SU-DHL-6 (cell line): ENCODE data around the gene SDCCAG8.

ENCODE experiments used
- H2AFZ ChIP-seq: fragments of 200-600 bp; sonication (generic); 2 replicates; pipeline ENCODE4 v1.6.1; 2014; ENCODE audit warnings: low read depth, mild to moderate bottlenecking, moderate library complexity, mixed read lengths, antibody characterized with exemption, low read length; ENCODE audit not compliant: severe bottlenecking
- H3F3A ChIP-seq: fragments of 200-600 bp; shearing (Covaris generic); 2 replicates; pipeline ENCODE4 v1.6.0; 2016; ENCODE audit warnings: antibody characterized with exemption, mild to moderate bottlenecking; ENCODE audit not compliant: insufficient read depth
- H3K27ac ChIP-seq: fragments of 200-600 bp; sonication (generic); 2 replicates; pipeline ENCODE4 v1.5.1; 2016; ENCODE audit warnings: low read depth, mild to moderate bottlenecking, low read length, moderate library complexity, mixed read lengths
- H3K27me3 ChIP-seq: fragments of 200-600 bp; sonication (generic), shearing (Covaris generic); 2 replicates; pipeline ENCODE4 v1.6.0; 2014; ENCODE audit warnings: mild to moderate bottlenecking, low read length
- H3K36me3 ChIP-seq: fragments of 200-600 bp; sonication (generic); 2 replicates; pipeline ENCODE4 v1.6.1; 2014; ENCODE audit warnings: mild to moderate bottlenecking, low read length, mixed read lengths
- H3K4me2 ChIP-seq: fragments of 300-600, 200-600 bp; shearing (Covaris generic), sonication (generic); 2 replicates; pipeline ENCODE4 v1.6.0; 2014; ENCODE audit warnings: low read length, low read depth, mild to moderate bottlenecking; ENCODE audit not compliant: poor library complexity, severe bottlenecking
- H3K4me3 ChIP-seq: fragments of 200-600 bp; sonication (generic); 2 replicates; pipeline ENCODE4 v1.5.1; 2014; ENCODE audit warnings: antibody characterized with exemption, low read length, mild to moderate bottlenecking, mixed read lengths; ENCODE audit not compliant: insufficient read depth, poor library complexity, severe bottlenecking
- H3K79me2 ChIP-seq: fragments of 200-600 bp; sonication (generic); 2 replicates; pipeline ENCODE4 v1.6.1; 2014; ENCODE audit warnings: mild to moderate bottlenecking, low read length, moderate library complexity; ENCODE audit not compliant: insufficient read depth
- H3K9ac ChIP-seq: fragments of 200-600 bp; sonication (generic); 2 replicates; pipeline ENCODE4 v1.7.0; 2014; ENCODE audit warnings: mild to moderate bottlenecking, low read length
- H3K9me2 ChIP-seq: fragments of 200-600 bp; sonication (generic); replicated peaks from 2 replicates; pipeline ENCODE4 v1.6.1; 2014; ENCODE audit warnings: low read length; ENCODE audit not compliant: insufficient read depth
- H3K9me3 ChIP-seq: fragments of 200-600 bp; sonication (generic); 2 replicates; pipeline ENCODE4 v1.6.1; 2014; ENCODE audit warnings: low read length, mixed read lengths; ENCODE audit not compliant: insufficient read depth
- H4K20me1 ChIP-seq: fragments of 200-600 bp; sonication (generic); 2 replicates; pipeline ENCODE4 v1.6.1; 2014; ENCODE audit warnings: low read depth, mild to moderate bottlenecking, antibody characterized with exemption, low read length, moderate library complexity, mixed read lengths
- CTCF ChIP-seq: fragments of 200-600 bp; sonication (generic); IDR thresholded peaks from one replicate; pipeline ENCODE4 v1.5.1; 2017; ENCODE audit warnings: antibody characterized with exemption, mild to moderate bottlenecking, low read length, moderate library complexity; ENCODE audit not compliant: insufficient read depth, poor library complexity, severe bottlenecking
- EZH2phosphoT487 ChIP-seq: fragments of 200-600 bp; sonication (generic), shearing (Covaris generic); conservative IDR thresholded peaks from 2 replicates; pipeline ENCODE4 v1.6.1; 2018; ENCODE audit warnings: mild to moderate bottlenecking, antibody characterized with exemption, low read length, moderate library complexity, mixed read lengths

SDCCAG8 gene

GRCh38 chr1:243513726-243514491 lies 258.1 kb downstream of the SDCCAG8 start:
- H3K9me2 ChIP-seq: no peaks in the 10 kb centered on the region
- H3K4me2 ChIP-seq: no peak overlapping the region
- no peak overlapping the region for H2AFZ ChIP-seq
- H3K9me3 ChIP-seq: no peaks in the 10 kb centered on the region
- H3K9ac ChIP-seq: no peak overlapping the region
- no peaks in the 10 kb centered on the region for H3K36me3 ChIP-seq
- TF ChIP-seq CTCF (no peak), EZH2phosphoT487 (no peak)
- H3K4me3 ChIP-seq: no peak overlapping the region
- no peaks in the 10 kb centered on the region for H3K27me3 ChIP-seq
- H3K27ac ChIP-seq: no peak overlapping the region
- no peaks in the 10 kb centered on the region for H4K20me1 ChIP-seq
- H3K79me2 ChIP-seq: no peaks in the 10 kb centered on the region
- H3F3A ChIP-seq: no peaks in the 10 kb centered on the region

- Histone ChIP-seq H3F3A (no peaks in the 10 kb centered on the region), H4K20me1 (no peaks in the 10 kb centered on the region), H3K27me3 (no peaks in the 10 kb centered on the region), H2AFZ (no peak overlapping the region), H3K79me2 (no peaks in the 10 kb centered on the region), H3K9me2 (no peaks in the 10 kb centered on the region), H3K4me3 (no peak overlapping the region), H3K4me2 (no peak overlapping the region), H3K36me3 (no peaks in the 10 kb centered on the region), H3K9ac (no peak overlapping the region), H3K27ac (no peak overlapping the region), H3K9me3 (no peaks in the 10 kb centered on the region)
- TF ChIP-seq CTCF (no peak), EZH2phosphoT487 (no peak)
Observed at GRCh38 chr1:243514927-243515326, 259.1 kb downstream of the SDCCAG8 start.

GRCh38 chr1:243520831-243521230 lies 265.0 kb downstream of the SDCCAG8 start:
- H3K9me2 ChIP-seq: no peaks in the 10 kb centered on the region
- no peak for TF ChIP-seq EZH2phosphoT487
- TF ChIP-seq CTCF: no peak
- no peak overlapping the region for H3K27ac ChIP-seq
- no peaks in the 10 kb centered on the region for H3K36me3 ChIP-seq
- no peak overlapping the region for H2AFZ ChIP-seq
- no peaks in the 10 kb centered on the region for H4K20me1 ChIP-seq
- H3K4me3 ChIP-seq: no peak overlapping the region
- H3K9me3 ChIP-seq: no peaks in the 10 kb centered on the region
- H3K4me2 ChIP-seq: no peak overlapping the region
- no peaks in the 10 kb centered on the region for H3K79me2 ChIP-seq
- no peaks in the 10 kb centered on the region for H3K27me3 ChIP-seq
- H3K9ac ChIP-seq: no peak overlapping the region
- H3F3A ChIP-seq: no peaks in the 10 kb centered on the region
